Left colon (tissue), 2 donors: Measurements from ENCODE around the gene AKT3. TPM values are rescaled to one million over a fixed set of nuclear protein-coding genes. Genes with fewer than 3 reads are reported as not detected.
"Not testable (repeated sequence)": the region's sequence is repeated elsewhere in the genome, so short reads cannot be mapped to it uniquely, and the experiment has no call there.

Source experiments
- ATAC-seq: fragments of 200-7000 bp; cut with Tn5 transposase; one replicate; pipeline ENCODE4 v1.9.1; 2020; ENCODE audit warnings: mild to moderate bottlenecking, moderate library complexity
- DNase-seq, 2 donors: peaks; one replicate each; pipeline ENCODE4 v3.0.0-alpha.2; 2020
- intact Hi-C, 2 donors: fragments of 100-400 bp; cut with DNase I in 1 of 2; cut with micrococcal nuclease in 1 of 2; formaldehyde crosslinking; loops; one replicate each; pipeline versions ENCODE4 v1.11.2 to v1.14.0; 2022; cut with DNase I, micrococcal nuclease
- long read RNA-seq: library from polyadenylated mRNA; unstranded; transcript quantifications from one replicate; pipeline ENCODE4 v2.0.0, GENCODE V29; 2021
- total RNA-seq, 2 donors: library from RNA; stranded (reverse); fragmentation: NEBNext Ultra II Directional; extraction: Animal tissue kit (Norgen Biotek cat#: 25700); gene quantifications; one replicate each; pipeline ENCODE4 v1.2.1, GENCODE V29; 2021
- donor health status: DM: no; HTN: no; CAD: no.
- donor health status: DM: yes; HTN: yes; CAD: no.

AKT3 gene
- 10 to 100 TPM in 1 of 2 donors, 1 to 10 TPM in 1; 9.7 to 21.1 TPM for total RNA-seq
- long read RNA-seq, partial matches to known transcripts, result 0 of 1 reads
- long read RNA-seq, other reads (novel, unspliced or antisense), result 1 of 1 reads

GRCh38 chr1:243850202-243850451, at the start of gene AKT3:
TSS of gene AKT3 (minus strand) at chr1:243850243. CDS start at chr1:243843170, 7,073 bp downstream.
- peak; percentile 84 for ATAC-seq
- intact Hi-C loops, result no loop called here
- DNase-seq, result peak; percentile 71 to 74

- DNase-seq (no peak), ATAC-seq (no peak)
- intact Hi-C loops, result no loop called here
Measured at GRCh38 chr1:243898278-243898677, 48.2 kb upstream of the AKT3 start.

- DNase-seq (no peak), ATAC-seq (no peak)
- intact Hi-C loops, result no loop called here
Measured at GRCh38 chr1:243896313-243896712, 46.3 kb upstream of the AKT3 start.

- DNase-seq, result no peak
- intact Hi-C loops, result no loop called here
- no peak for ATAC-seq
Measured at GRCh38 chr1:243892456-243892855, 42.4 kb upstream of the AKT3 start.

GRCh38 chr1:243890576-243890975, 40.5 kb upstream of the AKT3 start:
- intact Hi-C loops, result no loop called here
- no peak for DNase-seq
- no peak for ATAC-seq

- intact Hi-C loops, result no loop called here
- DNase-seq, result no peak
- no peak for ATAC-seq
Measured at GRCh38 chr1:243885806-243886205, 35.8 kb upstream of the AKT3 start.

- intact Hi-C loops, result no loop called here
- ATAC-seq, result no peak
- DNase-seq, result no peak
Measured at GRCh38 chr1:243884603-243885002, 34.6 kb upstream of the AKT3 start.

- DNase-seq, result no peak
- no peak for ATAC-seq
- intact Hi-C loops, result no loop called here
Measured at GRCh38 chr1:243883551-243883950, 33.5 kb upstream of the AKT3 start.

GRCh38 chr1:243882276-243882675, 32.2 kb upstream of the AKT3 start:
- intact Hi-C loops, result no loop called here
- no peak for ATAC-seq
- no peak for DNase-seq

- ATAC-seq, intact Hi-C loops, DNase-seq: not testable (repeated sequence)
Measured at GRCh38 chr1:243877058-243877457, 27.0 kb upstream of the AKT3 start.

- intact Hi-C loops, result no loop called here
- ATAC-seq (no peak), DNase-seq (no peak)
Measured at GRCh38 chr1:243855616-243856318, 5.7 kb upstream of the AKT3 start.

- intact Hi-C loops, result no loop called here
Measured at GRCh38 chr1:243851765-243852164, 1.7 kb upstream of the AKT3 start.

GRCh38 chr1:243851257-243851756, 1.3 kb upstream of the AKT3 start:
- no peak for ATAC-seq
- intact Hi-C loops, result no loop called here
- DNase-seq, result no peak

More at GRCh38 chr1:243851765-243852164, 1.7 kb upstream of the AKT3 start:
- ATAC-seq (no peak), DNase-seq (no peak)

GRCh38 chr1:243850452-243851256, 611 bp upstream of the AKT3 start:
- intact Hi-C loops, result no loop called here
- ATAC-seq, result peak; percentile 56
- peak; percentile 60 to 75 for DNase-seq

- intact Hi-C loops, result no loop called here
Measured at GRCh38 chr1:243849421-243850201, 432 bp downstream of the AKT3 start.

GRCh38 chr1:243848858-243849420, 1.1 kb downstream of the AKT3 start:
- ATAC-seq (no peak), DNase-seq (peak; percentile 37 to 42)
- intact Hi-C loops, result no loop called here

More at GRCh38 chr1:243849421-243850201, 432 bp downstream of the AKT3 start:
- DNase-seq (peak; percentile 30 to 41), ATAC-seq (peak; percentile 20)

GRCh38 chr1:243848165-243848857, 1.7 kb downstream of the AKT3 start:
- intact Hi-C loops, result no loop called here
- DNase-seq (no peak), ATAC-seq (no peak)

- DNase-seq, result no peak
Measured at GRCh38 chr1:243846761-243847160, 3.3 kb downstream of the AKT3 start.

More at GRCh38 chr1:243846761-243847160, 3.3 kb downstream of the AKT3 start:
- intact Hi-C loops, result no loop called here
- ATAC-seq, result no peak
